Activated CD4-positive, alpha-beta T cell treated with anti-CD3 and anti-CD28 coated beads, Interleukin-2, amount 10 ng/mL, durations not matched to agents 7 days and 5 days (primary cell): ENCODE results near the gene GDPD5. TPM values are rescaled to one million over a fixed set of nuclear protein-coding genes. Genes with fewer than 3 reads are reported as not detected.

Source experiments
- CTCF ChIA-PET: fragments of 350-600 bp; sonication (Branson Sonifier 250); formaldehyde crosslinking; loops from one replicate; lab custom pipeline; 2021; ENCODE audit warnings: antibody characterized with exemption; lab: Charles Lee
- POLR2A ChIA-PET: fragments of 350-600 bp; sonication (Branson Sonifier 250); formaldehyde crosslinking; loops from one replicate; lab custom pipeline; 2021; ENCODE audit warnings: antibody characterized with exemption; lab: Charles Lee
- DNase-seq: peaks from one replicate; pipeline ENCODE4 v3.0.0-alpha.2; 2020
- H3K27ac Mint-ChIP-seq: one replicate; pipeline ENCODE4 v1.8.0; 2021; ENCODE audit warnings: mild to moderate bottlenecking, moderate library complexity, mixed read lengths
- H3K27me3 Mint-ChIP-seq: one replicate; pipeline ENCODE4 v1.8.0; 2021; ENCODE audit warnings: mixed read lengths
- H3K36me3 Mint-ChIP-seq: one replicate; pipeline ENCODE4 v1.8.0; 2021; ENCODE audit warnings: low read depth, mixed read lengths
- H3K4me1 Mint-ChIP-seq: one replicate; pipeline ENCODE4 v1.8.0; 2021; ENCODE audit warnings: mixed read lengths
- H3K4me3 Mint-ChIP-seq: one replicate; pipeline ENCODE4 v1.8.0; 2021; ENCODE audit warnings: mild to moderate bottlenecking, moderate library complexity, mixed read lengths
- H3K9me3 Mint-ChIP-seq: one replicate; pipeline ENCODE4 v1.8.0; 2021; ENCODE audit warnings: mixed read lengths
- total RNA-seq, 2 experiments: library from RNA; stranded (reverse); gene quantifications; one replicate each; pipeline ENCODE4 v1.2.3, GENCODE V29; 2021

GDPD5 gene
- total RNA-seq, 2 experiments from 2014 or later, result 55.8 to 62.3 TPM

- POLR2A ChIA-PET, result no interaction called here
Measured at GRCh38 chr11:75465701-75466531, 59.8 kb downstream of the GDPD5 start.

DNA sequence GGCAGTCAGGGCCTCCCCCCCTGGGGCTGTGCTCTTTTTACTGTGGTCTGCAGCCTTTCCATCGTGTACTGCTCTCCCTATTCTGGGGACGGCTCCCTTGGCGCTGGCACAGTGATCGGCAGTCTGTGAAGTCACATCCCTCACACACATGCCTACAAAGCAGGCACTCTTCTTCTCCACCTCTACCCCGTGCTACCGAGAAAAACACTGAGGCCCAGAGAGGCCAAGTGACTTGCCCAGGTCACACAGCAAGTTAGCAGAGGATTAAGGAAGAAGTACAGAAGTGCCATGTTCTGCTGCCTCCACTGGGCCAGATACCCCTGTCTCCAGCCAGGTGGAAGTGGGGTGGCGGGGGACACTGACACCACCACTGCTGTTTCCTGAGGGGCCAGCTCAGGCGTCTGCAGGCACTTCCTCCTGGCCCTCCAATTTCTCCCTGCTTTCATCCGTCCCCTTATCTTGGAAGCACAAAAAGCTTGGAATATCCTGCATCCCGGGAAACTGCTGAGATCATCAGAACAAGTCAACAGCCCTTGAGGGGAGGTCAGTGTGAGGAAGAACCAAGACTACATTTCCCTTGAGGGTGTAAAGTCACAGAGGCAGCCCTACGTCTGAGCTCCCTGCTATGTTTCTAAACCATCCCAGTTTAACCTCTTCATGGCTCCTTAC is 62.5 kb downstream of the GDPD5 start:
- ChIA-PET POLR2A (no interaction called here), CTCF (interaction anchor here (0.7 to 2.1 kb wide), 5 partner anchors 8 to 73 kb away, joined by 3 to 5 read pairs (median 4); no protein-coding TSS in a partner anchor)
- H3K4me1 Mint-ChIP-seq, result no peaks in the 10 kb centered on the region
- no peaks in the 10 kb centered on the region for H3K9me3 Mint-ChIP-seq
- H3K4me3 Mint-ChIP-seq, result no peak overlapping the region
- no peak for DNase-seq
- H3K36me3 Mint-ChIP-seq, result no peaks in the 10 kb centered on the region
- no peaks in the 10 kb centered on the region for H3K27me3 Mint-ChIP-seq
- H3K27ac Mint-ChIP-seq, result no peak overlapping the region

More at GRCh38 chr11:75465701-75466531, 59.8 kb downstream of the GDPD5 start:
- no peak for DNase-seq
- H3K4me1 Mint-ChIP-seq, result no peaks in the 10 kb centered on the region
- no peak overlapping the region for H3K4me3 Mint-ChIP-seq
- no peaks in the 10 kb centered on the region for H3K27me3 Mint-ChIP-seq
- no peak overlapping the region for H3K27ac Mint-ChIP-seq
- no peaks in the 10 kb centered on the region for H3K36me3 Mint-ChIP-seq
- CTCF ChIA-PET, result interaction anchor here (0.6 to 2.1 kb wide), 2 partner anchors 11 to 21 kb away, joined by 3 to 5 read pairs; no protein-coding TSS in a partner anchor
- no peaks in the 10 kb centered on the region for H3K9me3 Mint-ChIP-seq

DNA sequence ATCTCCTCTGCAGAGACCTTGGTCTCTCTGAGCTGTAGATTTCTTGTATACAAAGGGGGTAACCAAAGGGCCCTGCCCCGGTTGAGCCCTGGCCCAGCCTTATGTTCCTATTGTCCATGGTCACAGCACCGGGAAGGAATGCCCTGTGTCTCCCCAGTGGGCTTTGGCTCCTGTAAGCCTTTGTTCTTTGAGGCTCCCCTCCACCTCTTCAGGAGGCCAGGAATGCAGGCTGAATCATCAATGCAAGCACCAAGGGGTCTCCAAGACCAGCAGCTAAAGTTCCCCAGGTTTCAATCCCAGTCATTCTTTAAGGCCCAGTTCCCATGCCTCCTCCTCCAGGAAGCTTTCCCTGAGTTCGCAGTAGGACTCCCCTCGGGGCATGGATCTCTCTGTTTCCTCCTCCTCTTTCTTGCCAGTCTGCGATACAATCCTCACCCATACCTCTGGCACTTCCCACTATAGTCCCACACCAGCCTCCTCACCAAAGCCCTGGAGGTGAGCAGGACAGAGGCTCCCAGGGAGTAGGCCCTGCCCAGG is 63.6 kb downstream of the GDPD5 start:
- ChIA-PET POLR2A (no interaction called here), CTCF (interaction anchor here (1.1 to 1.4 kb wide), 3 partner anchors 9 to 74 kb away, joined by 3 to 4 read pairs (median 3); no protein-coding TSS in a partner anchor)
- no peak overlapping the region for H3K27ac Mint-ChIP-seq
- no peaks in the 10 kb centered on the region for H3K9me3 Mint-ChIP-seq
- no peaks in the 10 kb centered on the region for H3K4me1 Mint-ChIP-seq
- DNase-seq, result no peak
- H3K27me3 Mint-ChIP-seq, result no peaks in the 10 kb centered on the region
- H3K4me3 Mint-ChIP-seq, result no peak overlapping the region
- no peaks in the 10 kb centered on the region for H3K36me3 Mint-ChIP-seq

GRCh38 chr11:75461151-75461550 is 64.6 kb downstream of the GDPD5 start:
- ChIA-PET POLR2A (no interaction called here), CTCF (interaction anchor here (1.3 to 1.4 kb wide), 2 partner anchors 20 to 125 kb away, joined by 3 read pairs; no protein-coding TSS in a partner anchor)
- Mint-ChIP-seq H3K27ac (no peak overlapping the region), H3K36me3 (no peaks in the 10 kb centered on the region), H3K4me3 (no peak overlapping the region), H3K4me1 (no peaks in the 10 kb centered on the region), H3K27me3 (no peaks in the 10 kb centered on the region), H3K9me3 (no peaks in the 10 kb centered on the region)
- DNase-seq, result no peak

- ChIA-PET POLR2A (no interaction called here), CTCF (interaction anchor here (1.0 to 2.4 kb wide), 4 partner anchors 11 to 74 kb away, joined by 3 to 11 read pairs (median 4); partner anchors contain the start of gene GDPD5)
- no peaks in the 10 kb centered on the region for H3K27me3 Mint-ChIP-seq
- no peak for DNase-seq
- H3K4me1 Mint-ChIP-seq, result no peaks in the 10 kb centered on the region
- H3K36me3 Mint-ChIP-seq, result peaks cover under 1% of the 10 kb centered on the region
- no peaks in the 10 kb centered on the region for H3K9me3 Mint-ChIP-seq
- H3K27ac Mint-ChIP-seq, result no peak overlapping the region
- H3K4me3 Mint-ChIP-seq, result no peak overlapping the region
Measured at GRCh38 chr11:75456596-75457183, 69.1 kb downstream of the GDPD5 start.

DNA sequence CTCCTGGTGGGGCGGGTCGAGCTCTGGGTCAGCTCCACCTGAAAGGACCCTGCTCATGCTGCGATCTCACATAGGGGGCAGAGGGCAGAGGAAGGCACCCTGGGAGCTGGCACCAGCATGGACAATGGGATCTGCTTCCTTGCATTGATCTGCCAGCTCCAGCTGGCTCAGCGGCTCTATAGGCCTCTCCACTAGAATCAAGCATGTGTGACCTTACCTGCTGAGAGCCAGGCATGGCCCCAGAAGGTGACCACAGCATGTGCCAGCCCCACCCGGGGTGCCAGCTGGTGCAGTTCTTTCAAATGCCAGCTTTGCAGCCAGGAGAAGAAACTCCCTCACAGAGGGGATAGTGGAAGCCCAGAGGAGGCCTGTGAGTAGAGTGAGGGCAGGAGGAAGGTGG is 70.8 kb downstream of the GDPD5 start:
- H3K9me3 Mint-ChIP-seq, result no peaks in the 10 kb centered on the region
- POLR2A ChIA-PET, result no interaction called here
- H3K36me3 Mint-ChIP-seq, result peaks cover 2% of the 10 kb centered on the region
- no peak overlapping the region for H3K4me3 Mint-ChIP-seq
- H3K27ac Mint-ChIP-seq, result no peak overlapping the region
- DNase-seq, result no peak
- CTCF ChIA-PET, result interaction anchor here (0.6 to 2.4 kb wide), 7 partner anchors 9 to 76 kb away, joined by 3 to 11 read pairs (median 5); no protein-coding TSS in a partner anchor
- no peaks in the 10 kb centered on the region for H3K27me3 Mint-ChIP-seq
- no peaks in the 10 kb centered on the region for H3K4me1 Mint-ChIP-seq

DNA sequence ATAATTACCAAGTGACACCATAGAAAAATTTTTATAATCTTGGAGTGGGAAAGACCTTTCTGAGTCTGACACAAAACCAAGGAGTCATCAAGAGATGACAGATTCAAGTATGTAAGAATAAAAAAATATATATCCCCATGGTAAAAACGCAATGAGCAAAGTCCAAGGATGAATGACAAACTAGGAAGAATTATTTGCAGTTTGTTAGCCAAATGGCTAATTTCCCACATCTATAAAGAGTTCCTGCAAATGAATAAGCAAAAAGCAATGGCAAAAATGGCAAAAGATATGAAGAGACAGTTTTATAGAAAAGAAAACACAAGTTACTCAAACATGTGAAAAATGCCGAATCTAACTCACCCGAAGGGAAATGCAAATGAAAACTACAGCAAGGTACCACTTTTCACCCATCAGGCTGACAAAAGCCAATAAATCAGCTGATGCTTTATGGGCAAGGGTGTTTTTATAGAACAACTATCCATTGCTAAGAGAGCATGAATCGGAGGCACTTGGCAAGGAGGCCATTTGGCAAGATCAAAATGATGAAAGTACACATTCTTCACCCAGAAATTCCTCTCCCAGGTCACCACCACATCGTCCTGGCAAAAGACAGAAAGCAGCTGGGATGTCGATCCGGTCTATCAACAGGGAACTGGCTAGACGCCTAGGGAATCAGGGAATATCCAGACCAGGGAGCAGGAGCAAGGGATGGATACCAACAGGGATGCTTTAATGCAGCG is 71.7 kb downstream of the GDPD5 start:
- no peaks in the 10 kb centered on the region for H3K9me3 Mint-ChIP-seq
- no peaks in the 10 kb centered on the region for H3K4me1 Mint-ChIP-seq
- POLR2A ChIA-PET, result no interaction called here
- peaks cover 2% of the 10 kb centered on the region for H3K36me3 Mint-ChIP-seq
- no peak for DNase-seq
- CTCF ChIA-PET, result interaction anchor here (0.6 to 2.4 kb wide), 5 partner anchors 8 to 411 kb away, joined by 3 to 11 read pairs (median 3); no protein-coding TSS in a partner anchor
- H3K4me3 Mint-ChIP-seq, result no peak overlapping the region
- H3K27ac Mint-ChIP-seq, result no peak overlapping the region
- H3K27me3 Mint-ChIP-seq, result no peaks in the 10 kb centered on the region

DNA sequence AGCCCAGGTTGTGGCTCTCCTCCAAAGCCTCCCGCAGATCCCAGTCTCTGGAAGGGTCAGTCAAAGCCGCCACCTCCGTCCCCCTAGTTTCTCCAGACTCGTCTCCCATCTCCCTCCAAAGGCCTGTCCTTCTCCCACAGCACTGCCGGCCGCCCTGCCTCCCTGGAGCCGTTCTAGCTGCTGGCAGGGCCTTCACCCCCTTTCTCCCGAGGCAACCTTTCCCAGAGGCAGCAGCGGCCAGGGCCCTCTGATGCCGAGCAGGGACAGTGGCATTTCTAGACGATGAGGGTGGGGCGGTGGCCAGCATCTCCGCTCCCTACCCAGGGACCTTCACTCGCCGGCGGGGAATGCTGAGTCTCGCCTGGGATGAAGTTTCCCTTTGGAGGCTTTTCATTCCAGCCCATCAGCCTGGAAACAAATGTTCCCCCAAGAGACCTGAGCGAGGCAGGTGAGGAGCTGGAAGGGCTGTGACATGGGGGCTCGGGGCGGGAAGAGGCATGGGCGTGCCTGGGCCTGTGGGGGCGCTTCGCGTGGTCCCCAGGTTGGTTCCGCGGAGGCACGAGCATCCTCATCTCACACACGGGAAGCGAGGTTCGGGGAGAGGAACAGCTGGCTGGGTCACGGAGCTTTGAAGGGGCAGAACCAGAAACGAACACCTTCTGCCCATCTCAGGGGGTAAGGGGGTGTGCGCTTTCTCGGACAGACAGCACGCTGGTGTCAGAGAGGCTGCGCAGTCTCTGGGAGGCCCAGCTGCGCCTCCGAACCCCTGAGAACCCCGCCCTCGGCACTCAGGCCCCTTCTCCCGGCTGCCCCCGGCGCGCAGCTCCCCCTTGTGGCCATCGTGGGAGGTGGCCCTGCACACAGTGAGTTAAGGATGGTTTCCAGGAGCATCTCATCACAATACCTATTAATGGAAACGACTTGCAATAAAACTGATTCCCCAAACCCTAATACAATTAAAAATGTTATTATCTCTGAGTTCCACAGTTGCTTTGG is 74.6 kb downstream of the GDPD5 start:
- no peak overlapping the region for H3K4me3 Mint-ChIP-seq
- no peaks in the 10 kb centered on the region for H3K9me3 Mint-ChIP-seq
- POLR2A ChIA-PET, result no interaction called here
- H3K27me3 Mint-ChIP-seq, result no peaks in the 10 kb centered on the region
- CTCF ChIA-PET, result interaction anchor here (0.7 to 2.3 kb wide), 7 partner anchors 9 to 161 kb away, joined by 3 to 11 read pairs (median 3); no protein-coding TSS in a partner anchor
- no peak overlapping the region for H3K27ac Mint-ChIP-seq
- H3K4me1 Mint-ChIP-seq, result no peaks in the 10 kb centered on the region
- peak; percentile 41 for DNase-seq
- peaks cover 2% of the 10 kb centered on the region for H3K36me3 Mint-ChIP-seq

GRCh38 chr11:75450236-75450635 is 75.5 kb downstream of the GDPD5 start:
- Mint-ChIP-seq H3K4me1 (no peaks in the 10 kb centered on the region), H3K36me3 (peaks cover 2% of the 10 kb centered on the region), H3K27ac (no peak overlapping the region), H3K9me3 (no peaks in the 10 kb centered on the region), H3K4me3 (no peak overlapping the region), H3K27me3 (no peaks in the 10 kb centered on the region)
- ChIA-PET CTCF (interaction anchor here (0.7 to 2.3 kb wide), 3 partner anchors 10 to 160 kb away, joined by 3 to 11 read pairs (median 4); no protein-coding TSS in a partner anchor), POLR2A (no interaction called here)
- DNase-seq, result no peak

DNA sequence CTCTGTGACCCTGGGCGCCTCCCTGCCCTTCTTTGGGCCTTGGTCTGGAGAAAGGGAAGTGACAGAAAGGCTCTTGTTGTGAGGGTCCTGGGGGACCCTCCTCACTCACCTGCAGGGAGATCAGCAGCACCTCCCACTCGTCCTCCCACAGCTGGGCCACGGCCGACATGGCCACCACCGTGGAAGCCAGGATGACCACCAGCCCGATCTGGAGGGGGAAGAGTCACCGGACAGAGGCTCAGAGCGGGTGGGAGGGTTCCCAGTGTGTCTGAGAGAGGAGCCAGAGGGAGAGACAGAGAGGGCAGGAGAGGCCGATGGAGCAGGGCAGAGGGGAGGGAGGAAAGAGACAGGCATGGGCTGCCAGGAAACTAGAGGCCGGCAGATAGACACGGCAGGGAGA is 76.0 kb downstream of the GDPD5 start:
- no peaks in the 10 kb centered on the region for H3K4me1 Mint-ChIP-seq
- H3K9me3 Mint-ChIP-seq, result no peaks in the 10 kb centered on the region
- H3K36me3 Mint-ChIP-seq, result peaks cover 2% of the 10 kb centered on the region

GRCh38 chr11:75449271-75449670 is 76.5 kb downstream of the GDPD5 start:
- no peaks in the 10 kb centered on the region for H3K4me1 Mint-ChIP-seq
- H3K27me3 Mint-ChIP-seq, result no peaks in the 10 kb centered on the region
- no peak overlapping the region for H3K4me3 Mint-ChIP-seq
- ChIA-PET POLR2A (no interaction called here), CTCF (interaction anchor here (0.6 to 1.0 kb wide), 2 partner anchors 82 to 85 kb away, joined by 4 to 6 read pairs; no protein-coding TSS in a partner anchor)
- H3K9me3 Mint-ChIP-seq, result no peaks in the 10 kb centered on the region
- H3K36me3 Mint-ChIP-seq, result peaks cover 2% of the 10 kb centered on the region
- no peak for DNase-seq
- H3K27ac Mint-ChIP-seq, result no peak overlapping the region

More for the DNA sequence above, 76.0 kb downstream of the GDPD5 start:
- no peak overlapping the region for H3K27ac Mint-ChIP-seq
- CTCF ChIA-PET, result interaction anchor here (0.6 to 1.5 kb wide), 2 partner anchors 84 to 159 kb away, joined by 4 to 6 read pairs; no protein-coding TSS in a partner anchor
- POLR2A ChIA-PET, result no interaction called here
- H3K27me3 Mint-ChIP-seq, result no peaks in the 10 kb centered on the region
- DNase-seq, result no peak
- no peak overlapping the region for H3K4me3 Mint-ChIP-seq
